ENCODE results near the gene TNPO1. TPM values are rescaled to one million over a fixed set of nuclear protein-coding genes. Genes with fewer than 3 reads are reported as not detected.
A peak's percentile ranks its signal among the peaks of the same experiment; 100 is the strongest.

The TNPO1 gene
- polyA plus RNA-seq, 2 of the 4 experiments (the other 2 are of a cell fraction), result 199 to 350 TPM

DNA sequence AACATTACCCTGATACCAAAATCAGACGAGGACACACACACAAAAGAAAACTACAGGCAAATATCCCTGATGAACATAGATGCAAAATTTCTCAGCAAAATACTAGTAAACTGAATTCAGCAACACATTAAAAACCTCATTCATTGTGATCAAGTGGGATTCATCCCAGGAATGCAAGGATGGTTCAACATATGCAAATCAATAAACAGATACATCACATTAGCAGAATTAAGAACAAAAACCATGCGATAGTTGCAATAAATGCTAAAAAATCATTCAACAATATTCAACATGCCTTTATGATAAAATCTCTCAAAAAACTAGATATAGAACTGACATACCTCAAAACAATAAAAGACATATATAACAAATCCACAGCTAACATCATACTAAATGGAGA, 36.9 kb upstream of the TNPO1 start (continued):
- TF ChIP-seq, protein P1, sequence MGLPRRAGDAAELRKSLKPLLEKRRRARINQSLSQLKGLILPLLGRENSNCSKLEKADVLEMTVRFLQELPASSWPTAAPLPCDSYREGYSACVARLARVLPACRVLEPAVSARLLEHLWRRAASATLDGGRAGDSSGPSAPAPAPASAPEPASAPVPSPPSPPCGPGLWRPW (IDR thresholded peaks at IDR 0.05), result no peak
- TF ChIP-seq, protein P2, sequence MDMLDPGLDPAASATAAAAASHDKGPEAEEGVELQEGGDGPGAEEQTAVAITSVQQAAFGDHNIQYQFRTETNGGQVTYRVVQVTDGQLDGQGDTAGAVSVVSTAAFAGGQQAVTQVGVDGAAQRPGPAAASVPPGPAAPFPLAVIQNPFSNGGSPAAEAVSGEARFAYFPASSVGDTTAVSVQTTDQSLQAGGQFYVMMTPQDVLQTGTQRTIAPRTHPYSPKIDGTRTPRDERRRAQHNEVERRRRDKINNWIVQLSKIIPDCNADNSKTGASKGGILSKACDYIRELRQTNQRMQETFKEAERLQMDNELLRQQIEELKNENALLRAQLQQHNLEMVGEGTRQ (IDR thresholded peaks at IDR 0.05), result no peak
- TF ChIP-seq RAD21 (conservative IDR thresholded peaks at IDR 0.05 in 1 of 2, IDR thresholded peaks at IDR 0.05 in 1 of 2) (no peak), JUN (IDR thresholded peaks at IDR 0.05) (no peak)

- Histone ChIP-seq H3K27ac (no peak overlapping the region), H3K4me3 (no peak overlapping the region), H3K9me3 (peaks cover 24% of the 10 kb centered on the region), H3K4me2 (no peak overlapping the region), H3K4me1 (peaks cover 9% of the 10 kb centered on the region)
- WGBS (ENCODE audit: missing lambda C conversion rate), result 79% methylated on average over 1 of the region's 1 CpG
- TF ChIP-seq ZFP36 (IDR thresholded peaks at IDR 0.05; ENCODE audit: borderline replicate concordance, partially characterized antibody) (no peak), JUNB (IDR thresholded peaks at IDR 0.05) (no peak), FOXS1 (CRISPR knock-in tag; IDR thresholded peaks at IDR 0.05) (no peak), HOXA7 (CRISPR knock-in tag; IDR thresholded peaks at IDR 0.05) (no peak), CEBPB (IDR thresholded peaks at IDR 0.05) (no peak), FOSL2 (IDR thresholded peaks at IDR 0.05) (no peak), FOSL2 (CRISPR knock-in tag; IDR thresholded peaks at IDR 0.05) (no peak), RFX5 (IDR thresholded peaks at IDR 0.05) (no peak), MAZ (IDR thresholded peaks at IDR 0.05; ENCODE audit: borderline replicate concordance, low read depth, low read length) (no peak), RNF2 (IDR thresholded peaks at IDR 0.05; ENCODE audit: borderline replicate concordance, low read depth) (no peak), TFCP2L1 (CRISPR knock-in tag; IDR thresholded peaks at IDR 0.05) (no peak), KDM1A (IDR thresholded peaks at IDR 0.05; ENCODE audit: low read depth) (no peak), EHMT2 (IDR thresholded peaks at IDR 0.05; ENCODE audit: low read depth) (no peak)
- TF ChIP-seq, protein P1 (IDR thresholded peaks at IDR 0.05), result no peak
- TF ChIP-seq, protein P3, sequence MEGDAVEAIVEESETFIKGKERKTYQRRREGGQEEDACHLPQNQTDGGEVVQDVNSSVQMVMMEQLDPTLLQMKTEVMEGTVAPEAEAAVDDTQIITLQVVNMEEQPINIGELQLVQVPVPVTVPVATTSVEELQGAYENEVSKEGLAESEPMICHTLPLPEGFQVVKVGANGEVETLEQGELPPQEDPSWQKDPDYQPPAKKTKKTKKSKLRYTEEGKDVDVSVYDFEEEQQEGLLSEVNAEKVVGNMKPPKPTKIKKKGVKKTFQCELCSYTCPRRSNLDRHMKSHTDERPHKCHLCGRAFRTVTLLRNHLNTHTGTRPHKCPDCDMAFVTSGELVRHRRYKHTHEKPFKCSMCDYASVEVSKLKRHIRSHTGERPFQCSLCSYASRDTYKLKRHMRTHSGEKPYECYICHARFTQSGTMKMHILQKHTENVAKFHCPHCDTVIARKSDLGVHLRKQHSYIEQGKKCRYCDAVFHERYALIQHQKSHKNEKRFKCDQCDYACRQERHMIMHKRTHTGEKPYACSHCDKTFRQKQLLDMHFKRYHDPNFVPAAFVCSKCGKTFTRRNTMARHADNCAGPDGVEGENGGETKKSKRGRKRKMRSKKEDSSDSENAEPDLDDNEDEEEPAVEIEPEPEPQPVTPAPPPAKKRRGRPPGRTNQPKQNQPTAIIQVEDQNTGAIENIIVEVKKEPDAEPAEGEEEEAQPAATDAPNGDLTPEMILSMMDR (IDR thresholded peaks at IDR 0.05), result no peak
- TF ChIP-seq, protein P4, sequence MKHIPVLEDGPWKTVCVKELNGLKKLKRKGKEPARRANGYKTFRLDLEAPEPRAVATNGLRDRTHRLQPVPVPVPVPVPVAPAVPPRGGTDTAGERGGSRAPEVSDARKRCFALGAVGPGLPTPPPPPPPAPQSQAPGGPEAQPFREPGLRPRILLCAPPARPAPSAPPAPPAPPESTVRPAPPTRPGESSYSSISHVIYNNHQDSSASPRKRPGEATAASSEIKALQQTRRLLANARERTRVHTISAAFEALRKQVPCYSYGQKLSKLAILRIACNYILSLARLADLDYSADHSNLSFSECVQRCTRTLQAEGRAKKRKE (CRISPR knock-in tag; IDR thresholded peaks at IDR 0.05; ENCODE audit: low read depth), result no peak
- ATAC-seq (no peak), FAIRE-seq (no peak), DNase-seq (ENCODE audit: low read depth in 1 of 2, low spot score in 1 of 2) (no peak)
- ChIA-PET POLR2A (no interaction called here), CTCF (no interaction called here)
These were observed 33.1 kb upstream of the TNPO1 start for GRCh38 chr5:72783354-72783753.

DNA sequence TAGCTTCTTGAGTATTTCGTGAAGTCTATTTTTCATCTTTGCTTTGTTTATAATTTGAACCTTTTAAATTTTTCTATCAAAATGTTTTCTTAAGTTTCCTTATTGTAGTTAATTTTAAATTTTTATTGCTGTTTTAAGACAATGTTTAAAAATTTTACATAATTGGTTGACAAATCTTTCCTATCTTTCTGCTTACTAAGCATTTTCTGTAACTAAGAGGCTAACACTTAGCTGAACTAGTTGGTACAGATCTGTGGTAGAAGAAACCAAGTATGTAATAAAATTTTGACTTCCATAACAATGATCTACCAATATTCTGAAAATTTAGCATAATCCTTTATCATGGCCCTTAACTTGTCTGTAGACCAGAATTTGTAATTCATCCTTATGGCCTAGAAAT, 32.3 kb upstream of the TNPO1 start:
- ChIA-PET CTCF (no interaction called here), POLR2A (no interaction called here)
- TF ChIP-seq POLR2AphosphoS2 (conservative IDR thresholded peaks at IDR 0.05; ENCODE audit: low read length) (no peak), MAFK (IDR thresholded peaks at IDR 0.05; ENCODE audit: partially characterized antibody) (peak; percentile 96), ZC3H11A (IDR thresholded peaks at IDR 0.05) (no peak)
- Histone ChIP-seq H3K4me2 (no peak overlapping the region), H3K27ac (no peak overlapping the region), H3K4me3 (no peak overlapping the region), H3K4me1 (peaks cover 17% of the 10 kb centered on the region), H3K9me3 (peaks cover 17% of the 10 kb centered on the region)
- ATAC-seq (no peak), FAIRE-seq (no peak), DNase-seq (ENCODE audit: low read depth in 1 of 2, low spot score in 1 of 2) (no peak)
- WGBS (ENCODE audit: missing lambda C conversion rate), result 88% methylated on average over 1 of the region's 1 CpG

Data from A549 (cell line).